Measurements from ENCODE around the gene CD160. TPM values are rescaled to one million over a fixed set of nuclear protein-coding genes. Genes with fewer than 3 reads are reported as not detected.

Gene CD160
- total RNA-seq, 2 experiments from 2014 or later = 13.6 to 16.9 TPM

GRCh38 chr1:145782272-145783099, 63.2 kb downstream of the CD160 start:
- H3K27me3 Mint-ChIP-seq = no peaks in the 10 kb centered on the region
- DNase-seq (no peak), ATAC-seq (no peak)
- intact Hi-C loops (cut with micrococcal nuclease) = no loop called here
- H3K36me3 Mint-ChIP-seq (ENCODE audit: low read depth) = peaks cover 25% of the 10 kb centered on the region
- H3K4me1 Mint-ChIP-seq (ENCODE audit: low read depth) = peaks cover 31% of the 10 kb centered on the region
- ChIA-PET CTCF (interaction anchor here (1.6 kb wide), 1 partner anchor 61 kb away, joined by 3 read pairs; no protein-coding TSS in a partner anchor), POLR2A (no interaction called here)
- H3K4me3 Mint-ChIP-seq = no peak overlapping the region
- peak overlapping the region; percentile 17 for H3K27ac Mint-ChIP-seq
- no peaks in the 10 kb centered on the region for H3K9me3 Mint-ChIP-seq
- no peak for TF ChIP-seq CTCF (IDR thresholded peaks at IDR 0.05)

- no peak for ATAC-seq
- H3K27ac Mint-ChIP-seq = no peak overlapping the region
Observed at GRCh38 chr1:145784409-145784808, 65.1 kb downstream of the CD160 start.

DNA sequence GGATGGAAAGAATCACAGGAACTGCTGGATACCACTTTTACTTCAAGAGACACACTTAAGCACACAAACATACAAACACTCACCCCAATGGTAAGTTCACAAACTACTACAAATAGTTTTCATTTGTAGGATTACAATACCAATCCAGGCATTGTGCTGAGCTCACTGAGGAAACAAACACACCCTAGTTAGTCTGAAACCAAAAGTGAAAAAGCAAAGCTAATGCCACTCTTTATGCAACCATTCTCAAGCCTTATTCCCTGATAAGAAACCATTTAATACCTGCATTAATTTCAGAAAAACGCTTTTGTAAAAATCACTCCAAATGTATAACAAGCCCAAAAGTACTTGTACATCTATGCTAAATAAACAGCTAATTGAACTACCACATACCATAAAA, 66.2 kb downstream of the CD160 start:
- Mint-ChIP-seq H3K36me3 (ENCODE audit: low read depth) (peaks cover 34% of the 10 kb centered on the region), H3K9me3 (no peaks in the 10 kb centered on the region), H3K4me3 (no peak overlapping the region), H3K4me1 (ENCODE audit: low read depth) (peaks cover 31% of the 10 kb centered on the region), H3K27me3 (no peaks in the 10 kb centered on the region), H3K27ac (no peak overlapping the region)
- CTCF ChIA-PET = interaction anchor here (0.6 to 2.0 kb wide), 3 partner anchors 9 to 60 kb away, joined by 3 to 10 read pairs (median 5); partner anchors contain the start of gene NUDT17
- ATAC-seq = peak; percentile 46
- no peak for DNase-seq
- intact Hi-C loops (cut with micrococcal nuclease) = no loop called here
- no peak for TF ChIP-seq CTCF (IDR thresholded peaks at IDR 0.05)
- POLR2A ChIA-PET = interaction anchor here (0.6 to 1.6 kb wide), 4 partner anchors 18 to 169 kb away, joined by 4 to 6 read pairs (median 5); partner anchors contain the start of genes POLR3C and RNF115

More at GRCh38 chr1:145784409-145784808, 65.1 kb downstream of the CD160 start:
- CTCF ChIA-PET = interaction anchor here (1.0 kb wide), 1 partner anchor 96 kb away, joined by 3 read pairs; no protein-coding TSS in a partner anchor
- Mint-ChIP-seq H3K4me3 (no peak overlapping the region), H3K36me3 (ENCODE audit: low read depth) (peaks cover 34% of the 10 kb centered on the region), H3K27me3 (no peaks in the 10 kb centered on the region), H3K9me3 (no peaks in the 10 kb centered on the region), H3K4me1 (ENCODE audit: low read depth) (peaks cover 31% of the 10 kb centered on the region)
- POLR2A ChIA-PET = no interaction called here
- TF ChIP-seq CTCF (IDR thresholded peaks at IDR 0.05) = no peak
- intact Hi-C loops (cut with micrococcal nuclease) = no loop called here
- no peak for DNase-seq

DNA sequence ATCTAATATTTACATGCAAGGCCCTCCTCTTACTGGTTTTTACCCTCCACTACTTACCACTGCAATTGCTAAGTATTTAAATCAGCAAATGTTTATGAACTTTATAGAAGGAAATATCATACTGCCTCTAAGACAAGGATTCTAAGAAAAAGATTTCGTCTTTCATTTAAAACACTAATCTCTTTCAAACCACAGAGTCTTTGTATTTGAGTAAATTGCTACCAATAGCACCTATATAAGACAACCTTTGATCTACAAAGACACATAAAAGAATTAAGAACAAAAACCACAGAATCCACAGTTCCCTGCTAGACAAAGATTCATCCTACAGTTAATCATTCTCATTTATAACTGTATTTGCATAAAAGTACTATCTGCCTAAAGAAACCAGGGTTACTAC, 67.0 kb downstream of the CD160 start:
- Mint-ChIP-seq H3K27me3 (no peaks in the 10 kb centered on the region), H3K9me3 (no peaks in the 10 kb centered on the region), H3K27ac (peak overlapping the region; percentile 50), H3K4me1 (ENCODE audit: low read depth) (peaks cover 31% of the 10 kb centered on the region), H3K4me3 (no peak overlapping the region), H3K36me3 (ENCODE audit: low read depth) (peaks cover 31% of the 10 kb centered on the region)
- DNase-seq = no peak
- peak; percentile 72 for ATAC-seq
- intact Hi-C loops (cut with micrococcal nuclease) = no loop called here
- POLR2A ChIA-PET = interaction anchor here (0.8 to 1.6 kb wide), 3 partner anchors 17 to 40 kb away, joined by 4 to 6 read pairs (median 4); partner anchors contain the start of genes POLR3C and RNF115
- TF ChIP-seq CTCF (IDR thresholded peaks at IDR 0.05) = no peak
- CTCF ChIA-PET = interaction anchor here (1.4 to 2.0 kb wide), 2 partner anchors 18 to 59 kb away, joined by 5 to 10 read pairs; partner anchors contain the start of gene NUDT17

GRCh38 chr1:145788580-145788979, 69.3 kb downstream of the CD160 start:
- H3K9me3 Mint-ChIP-seq = no peaks in the 10 kb centered on the region
- H3K4me3 Mint-ChIP-seq = no peak overlapping the region
- DNase-seq = no peak
- H3K27me3 Mint-ChIP-seq = no peaks in the 10 kb centered on the region
- H3K27ac Mint-ChIP-seq = no peak overlapping the region
- ChIA-PET CTCF (interaction anchor here (1.0 to 1.3 kb wide), 2 partner anchors 9 to 57 kb away, joined by 3 read pairs; partner anchors contain the start of gene NUDT17), POLR2A (interaction anchor here (1.8 kb wide), 1 partner anchor 263 kb away, joined by 5 read pairs; no protein-coding TSS in a partner anchor)
- no peak for ATAC-seq
- peaks cover 40% of the 10 kb centered on the region for H3K36me3 Mint-ChIP-seq (ENCODE audit: low read depth)
- H3K4me1 Mint-ChIP-seq (ENCODE audit: low read depth) = peaks cover 35% of the 10 kb centered on the region
- no peak for TF ChIP-seq CTCF (IDR thresholded peaks at IDR 0.05)
- intact Hi-C loops (cut with micrococcal nuclease) = no loop called here
